ENCODE results near the gene FBXW4.

The FBXW4 gene

GRCh38 chr10:101613646-101614045, 81.3 kb downstream of the FBXW4 start:
- Histone ChIP-seq H3K27ac (ENCODE audit: low read depth, low read length) (no peak overlapping the region), H3K4me1 (ENCODE audit: control insufficient read depth in 1 of 2, insufficient read depth in 2 of 2, low read length in 2 of 2) (no peaks in the 10 kb centered on the region), H3K9me3 (ENCODE audit: control insufficient read depth in 1 of 2, low read length in 2 of 2) (no peaks in the 10 kb centered on the region), H3K9ac (ENCODE audit: low read depth in 1 of 2, low read length in 2 of 2) (no peak overlapping the region), H3K36me3 (ENCODE audit: control insufficient read depth in 1 of 2, insufficient read depth in 2 of 2, low read length in 2 of 2) (peaks cover 31 to 55% of the 10 kb centered on the region in 2 donors), H3K4me3 (ENCODE audit: low read depth in 1 of 2, low read length in 2 of 2) (no peak overlapping the region), H3K27me3 (ENCODE audit: control insufficient read depth in 1 of 2, insufficient read depth in 2 of 2, low read length in 2 of 2) (no peaks in the 10 kb centered on the region)

GRCh38 chr10:101612872-101613271, 82.1 kb downstream of the FBXW4 start:
- no peak overlapping the region for H3K4me3 ChIP-seq (ENCODE audit: low read depth in 1 of 2, low read length in 2 of 2)
- H3K9ac ChIP-seq (ENCODE audit: low read depth in 1 of 2, low read length in 2 of 2) = no peak overlapping the region
- no peaks in the 10 kb centered on the region for H3K27me3 ChIP-seq (ENCODE audit: control insufficient read depth in 1 of 2, insufficient read depth in 2 of 2, low read length in 2 of 2)
- H3K4me1 ChIP-seq (ENCODE audit: control insufficient read depth in 1 of 2, insufficient read depth in 2 of 2, low read length in 2 of 2) = no peaks in the 10 kb centered on the region
- no peak overlapping the region for H3K27ac ChIP-seq (ENCODE audit: low read depth, low read length)
- H3K9me3 ChIP-seq (ENCODE audit: control insufficient read depth in 1 of 2, low read length in 2 of 2) = no peaks in the 10 kb centered on the region
- peaks cover 31 to 58% of the 10 kb centered on the region in 2 donors for H3K36me3 ChIP-seq (ENCODE audit: control insufficient read depth in 1 of 2, insufficient read depth in 2 of 2, low read length in 2 of 2)

DNA sequence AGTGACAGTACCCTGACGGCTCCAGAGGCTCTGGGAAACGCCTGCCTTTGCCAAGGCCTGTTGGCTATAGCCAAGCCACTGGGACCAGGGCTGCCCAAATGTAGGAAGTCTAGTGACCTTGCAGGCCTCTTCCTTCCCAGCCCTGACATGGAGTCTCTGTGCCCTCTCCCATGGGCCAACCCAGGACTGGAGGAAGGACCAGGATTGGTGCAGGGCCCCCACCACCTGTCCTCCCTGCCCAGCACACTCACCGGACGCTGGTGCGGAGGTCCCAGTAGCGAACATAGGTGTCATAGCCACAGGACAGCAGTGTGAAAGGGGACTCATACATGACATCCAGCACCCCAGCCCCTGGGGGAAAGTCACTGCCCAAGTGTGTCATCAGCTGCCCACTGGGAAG, 82.9 kb downstream of the FBXW4 start:
- Histone ChIP-seq H3K36me3 (ENCODE audit: control insufficient read depth in 1 of 2, insufficient read depth in 2 of 2, low read length in 2 of 2) (peaks cover 31 to 64% of the 10 kb centered on the region in 2 donors), H3K27me3 (ENCODE audit: control insufficient read depth in 1 of 2, insufficient read depth in 2 of 2, low read length in 2 of 2) (no peaks in the 10 kb centered on the region), H3K9ac (ENCODE audit: low read depth in 1 of 2, low read length in 2 of 2) (no peak overlapping the region), H3K4me3 (ENCODE audit: low read depth in 1 of 2, low read length in 2 of 2) (no peak overlapping the region), H3K4me1 (ENCODE audit: control insufficient read depth in 1 of 2, insufficient read depth in 2 of 2, low read length in 2 of 2) (no peaks in the 10 kb centered on the region), H3K27ac (ENCODE audit: low read depth, low read length) (no peak overlapping the region), H3K9me3 (ENCODE audit: control insufficient read depth in 1 of 2, low read length in 2 of 2) (no peaks in the 10 kb centered on the region)

DNA sequence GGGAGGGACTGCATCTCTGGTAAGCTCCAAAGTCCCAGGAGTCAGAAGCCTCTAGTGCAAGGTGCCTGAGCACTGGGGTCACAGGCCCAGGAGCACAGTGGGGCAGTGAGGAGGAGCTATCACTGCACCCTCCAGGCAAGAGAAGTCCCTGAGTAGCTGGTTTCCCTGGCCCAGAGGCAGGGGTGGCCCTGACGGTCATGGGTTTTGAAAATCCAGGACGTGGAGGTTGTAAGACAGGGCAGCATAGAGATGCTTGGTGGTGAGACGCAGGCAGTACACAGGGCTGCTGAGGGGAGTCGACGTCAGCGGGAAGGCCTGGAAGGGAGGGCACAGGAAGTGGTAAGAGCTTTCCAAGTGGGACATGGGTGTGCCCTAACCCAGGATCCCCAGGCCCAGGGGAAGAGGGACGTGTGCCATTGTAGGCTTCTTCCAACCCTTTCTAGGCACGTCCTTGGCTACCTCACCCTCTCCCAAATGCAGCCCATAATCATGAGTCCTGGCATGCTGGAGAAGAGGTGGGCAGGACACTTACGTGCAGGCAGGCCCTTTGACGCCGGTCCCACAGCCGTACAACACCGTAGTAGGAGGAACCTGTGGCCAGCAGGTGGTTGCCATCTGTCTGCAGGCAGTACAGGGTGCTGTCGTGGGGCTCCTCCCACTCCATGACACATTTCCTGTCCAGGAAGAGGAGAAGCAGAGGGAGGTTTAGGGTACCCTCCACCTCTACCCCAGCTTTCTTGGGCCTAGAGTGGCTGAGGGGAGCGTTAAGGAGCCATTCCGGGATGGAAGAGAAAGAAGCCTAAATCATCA, 83.7 kb downstream of the FBXW4 start:
- no peaks in the 10 kb centered on the region for H3K9me3 ChIP-seq (ENCODE audit: control insufficient read depth in 1 of 2, low read length in 2 of 2)
- H3K4me3 ChIP-seq (ENCODE audit: low read depth in 1 of 2, low read length in 2 of 2) = no peak overlapping the region
- H3K27ac ChIP-seq (ENCODE audit: low read depth, low read length) = no peak overlapping the region
- peaks cover 26 to 62% of the 10 kb centered on the region in 2 donors for H3K36me3 ChIP-seq (ENCODE audit: control insufficient read depth in 1 of 2, insufficient read depth in 2 of 2, low read length in 2 of 2)
- H3K9ac ChIP-seq (ENCODE audit: low read depth in 1 of 2, low read length in 2 of 2) = no peak overlapping the region
- H3K4me1 ChIP-seq (ENCODE audit: control insufficient read depth in 1 of 2, insufficient read depth in 2 of 2, low read length in 2 of 2) = no peaks in the 10 kb centered on the region
- H3K27me3 ChIP-seq (ENCODE audit: control insufficient read depth in 1 of 2, insufficient read depth in 2 of 2, low read length in 2 of 2) = no peaks in the 10 kb centered on the region

DNA sequence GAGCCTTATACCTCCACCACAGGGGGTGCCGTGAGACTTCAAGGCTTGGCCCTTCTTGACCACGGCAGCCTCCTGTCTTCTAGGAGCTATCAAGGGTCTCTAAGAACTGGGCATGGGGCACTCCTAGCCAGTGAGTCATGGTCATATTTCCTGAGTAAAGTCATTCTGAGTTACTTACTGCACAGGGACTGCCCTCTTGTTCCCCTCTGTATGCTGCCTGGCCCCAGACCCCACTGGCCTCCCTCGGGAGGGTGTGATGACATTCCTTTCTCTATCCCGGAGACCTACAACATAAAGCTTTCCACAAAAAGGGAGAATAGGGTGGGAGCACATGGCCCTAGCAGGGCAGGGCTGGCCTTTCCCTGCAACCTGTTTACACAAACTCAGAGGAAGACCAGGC, 85.5 kb downstream of the FBXW4 start:
- Histone ChIP-seq H3K4me3 (ENCODE audit: low read depth in 1 of 2, low read length in 2 of 2) (no peak overlapping the region), H3K4me1 (ENCODE audit: control insufficient read depth in 1 of 2, insufficient read depth in 2 of 2, low read length in 2 of 2) (no peaks in the 10 kb centered on the region), H3K36me3 (ENCODE audit: control insufficient read depth in 1 of 2, insufficient read depth in 2 of 2, low read length in 2 of 2) (peaks cover 33 to 68% of the 10 kb centered on the region in 2 donors), H3K9ac (ENCODE audit: low read depth in 1 of 2, low read length in 2 of 2) (no peak overlapping the region), H3K9me3 (ENCODE audit: control insufficient read depth in 1 of 2, low read length in 2 of 2) (no peaks in the 10 kb centered on the region), H3K27me3 (ENCODE audit: control insufficient read depth in 1 of 2, insufficient read depth in 2 of 2, low read length in 2 of 2) (no peaks in the 10 kb centered on the region), H3K27ac (ENCODE audit: low read depth, low read length) (no peak overlapping the region)

GRCh38 chr10:101607124-101607523, 87.8 kb downstream of the FBXW4 start:
- no peak overlapping the region for H3K27ac ChIP-seq (ENCODE audit: low read depth, low read length)
- peaks cover 33 to 65% of the 10 kb centered on the region in 2 donors for H3K36me3 ChIP-seq (ENCODE audit: control insufficient read depth in 1 of 2, insufficient read depth in 2 of 2, low read length in 2 of 2)
- H3K9me3 ChIP-seq (ENCODE audit: control insufficient read depth in 1 of 2, low read length in 2 of 2) = no peaks in the 10 kb centered on the region

GRCh38 chr10:101602761-101603398, 92.1 kb downstream of the FBXW4 start:
- no peaks in the 10 kb centered on the region for H3K4me1 ChIP-seq (ENCODE audit: control insufficient read depth in 1 of 2, insufficient read depth in 2 of 2, low read length in 2 of 2)
- no peak overlapping the region for H3K27ac ChIP-seq (ENCODE audit: low read depth, low read length)
- H3K27me3 ChIP-seq (ENCODE audit: control insufficient read depth in 1 of 2, insufficient read depth in 2 of 2, low read length in 2 of 2) = no peaks in the 10 kb centered on the region
- H3K9ac ChIP-seq (ENCODE audit: low read depth in 1 of 2, low read length in 2 of 2) = no peak overlapping the region
- no peak overlapping the region for H3K4me3 ChIP-seq (ENCODE audit: low read depth in 1 of 2, low read length in 2 of 2)
- no peaks in the 10 kb centered on the region for H3K9me3 ChIP-seq (ENCODE audit: control insufficient read depth in 1 of 2, low read length in 2 of 2)
- H3K36me3 ChIP-seq (ENCODE audit: control insufficient read depth in 1 of 2, insufficient read depth in 2 of 2, low read length in 2 of 2) = peaks cover 9 to 26% of the 10 kb centered on the region in 2 donors

More at GRCh38 chr10:101607124-101607523, 87.8 kb downstream of the FBXW4 start:
- no peak overlapping the region for H3K4me3 ChIP-seq (ENCODE audit: low read depth in 1 of 2, low read length in 2 of 2)
- no peaks in the 10 kb centered on the region for H3K4me1 ChIP-seq (ENCODE audit: control insufficient read depth in 1 of 2, insufficient read depth in 2 of 2, low read length in 2 of 2)
- H3K27me3 ChIP-seq (ENCODE audit: control insufficient read depth in 1 of 2, insufficient read depth in 2 of 2, low read length in 2 of 2) = no peaks in the 10 kb centered on the region
- H3K9ac ChIP-seq (ENCODE audit: low read depth in 1 of 2, low read length in 2 of 2) = no peak overlapping the region

GRCh38 chr10:101601541-101601940, 93.4 kb downstream of the FBXW4 start:
- peaks cover 9 to 15% of the 10 kb centered on the region in 2 donors for H3K36me3 ChIP-seq (ENCODE audit: control insufficient read depth in 1 of 2, insufficient read depth in 2 of 2, low read length in 2 of 2)
- no peaks in the 10 kb centered on the region for H3K27me3 ChIP-seq (ENCODE audit: control insufficient read depth in 1 of 2, insufficient read depth in 2 of 2, low read length in 2 of 2)
- no peaks in the 10 kb centered on the region for H3K4me1 ChIP-seq (ENCODE audit: control insufficient read depth in 1 of 2, insufficient read depth in 2 of 2, low read length in 2 of 2)
- H3K9ac ChIP-seq (ENCODE audit: low read depth in 1 of 2, low read length in 2 of 2) = no peak overlapping the region
- H3K9me3 ChIP-seq (ENCODE audit: control insufficient read depth in 1 of 2, low read length in 2 of 2) = no peaks in the 10 kb centered on the region
- no peak overlapping the region for H3K4me3 ChIP-seq (ENCODE audit: low read depth in 1 of 2, low read length in 2 of 2)
- no peak overlapping the region for H3K27ac ChIP-seq (ENCODE audit: low read depth, low read length)

DNA sequence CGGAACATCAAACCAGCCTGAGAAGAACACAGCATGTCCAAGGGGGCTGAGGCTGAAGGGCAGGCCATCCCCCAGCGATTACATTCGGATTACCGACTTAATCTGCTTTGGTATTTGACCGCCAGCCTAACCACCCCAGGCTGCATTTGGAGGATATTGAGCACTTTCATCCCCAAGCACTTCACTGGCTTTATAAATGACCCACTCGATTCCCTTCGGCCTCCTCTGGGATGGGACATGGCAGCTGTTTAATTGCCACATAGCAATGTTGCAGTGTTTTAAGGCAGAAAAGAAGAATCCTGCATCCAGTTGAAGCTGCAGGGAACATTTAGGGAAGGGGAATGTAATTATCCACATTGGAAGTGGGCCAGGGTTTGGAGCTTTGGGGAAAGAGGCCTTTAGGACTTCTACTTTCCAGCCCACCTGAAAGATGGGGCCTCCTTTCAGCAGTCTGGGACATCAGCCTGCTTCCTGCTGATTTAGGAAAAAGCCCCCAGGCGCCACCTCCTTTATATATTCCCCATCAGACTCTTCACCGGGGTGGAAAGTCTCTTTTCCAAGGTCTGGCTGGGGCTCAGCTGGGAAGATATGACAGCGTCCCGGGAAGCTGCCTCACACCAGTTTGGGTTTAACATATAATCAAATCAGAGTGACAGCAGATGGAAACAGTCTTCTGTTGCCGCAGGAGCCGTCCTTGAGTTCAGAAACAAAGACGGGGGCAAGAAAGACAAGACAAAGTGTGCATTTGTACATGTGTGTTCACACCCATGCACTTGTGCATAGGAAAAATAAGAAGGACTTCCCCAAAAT, 97.7 kb downstream of the FBXW4 start:
- Histone ChIP-seq H3K27ac (ENCODE audit: low read depth, low read length) (no peak overlapping the region), H3K4me1 (ENCODE audit: control insufficient read depth in 1 of 2, insufficient read depth in 2 of 2, low read length in 2 of 2) (no peaks in the 10 kb centered on the region), H3K36me3 (ENCODE audit: control insufficient read depth in 1 of 2, insufficient read depth in 2 of 2, low read length in 2 of 2) (peaks cover 0 to 3% of the 10 kb centered on the region in 2 donors), H3K9me3 (ENCODE audit: control insufficient read depth in 1 of 2, low read length in 2 of 2) (no peaks in the 10 kb centered on the region), H3K27me3 (ENCODE audit: control insufficient read depth in 1 of 2, insufficient read depth in 2 of 2, low read length in 2 of 2) (no peaks in the 10 kb centered on the region), H3K4me3 (ENCODE audit: low read depth in 1 of 2, low read length in 2 of 2) (no peak overlapping the region), H3K9ac (ENCODE audit: low read depth in 1 of 2, low read length in 2 of 2) (no peak overlapping the region)

Measured in duodenal mucosa (tissue), 2 donors.